GM12873 (cell line): ENCODE measurements around the gene PTPRJ.

ENCODE experiments used
- CTCF ChIP-seq: IDR thresholded peaks from 2 replicates; pipeline ENCODE4 v1.5.1; 2012; ENCODE audit warnings: low read depth, mild to moderate bottlenecking, moderate library complexity, low read length, control low read depth; ENCODE audit not compliant: insufficient read depth; ENCODE audit errors: missing control alignments

Gene PTPRJ

GRCh38 chr11:48129697-48130395, 149.5 kb downstream of the PTPRJ start:
- no peak for TF ChIP-seq CTCF

- TF ChIP-seq CTCF: no peak
Observed at GRCh38 chr11:48134221-48134922, 154.0 kb downstream of the PTPRJ start.

GRCh38 chr11:48138222-48138621, 157.9 kb downstream of the PTPRJ start:
- TF ChIP-seq CTCF: no peak

GRCh38 chr11:48141475-48142122, 161.2 kb downstream of the PTPRJ start:
- TF ChIP-seq CTCF: no peak

GRCh38 chr11:48142889-48143288, 162.5 kb downstream of the PTPRJ start:
- no peak for TF ChIP-seq CTCF

GRCh38 chr11:48148749-48149148, 168.4 kb downstream of the PTPRJ start:
- no peak for TF ChIP-seq CTCF

- no peak for TF ChIP-seq CTCF
Observed at GRCh38 chr11:48150213-48150612, 169.9 kb downstream of the PTPRJ start.
